HEK293 (cell line): ENCODE results near the gene LRSAM1.

Experiments used
- CTCF ChIA-PET: fragments of 350-600 bp; formaldehyde crosslinking; extraction: SDS; loops from one replicate; lab custom pipeline; 2021; ENCODE audit warnings: antibody characterized with exemption; lab: Yijun Ruan, JAX
- POLR2A ChIA-PET: fragments of 300-600 bp; formaldehyde crosslinking; extraction: SDS; loops from one replicate; lab custom pipeline; 2020; ENCODE audit warnings: antibody characterized with exemption, inconsistent platforms; lab: Yijun Ruan, JAX
- H3K27ac ChIP-seq: fragments of 200-500 bp; sonication (Bioruptor generic); 2 replicates; pipeline ENCODE4 v1.5.1; 2014; ENCODE audit warnings: low read depth, low read length, control low read depth, inconsistent platforms; ENCODE audit errors: extremely low read depth
- H3K36me3 ChIP-seq, 2 experiments: fragments of 200-500 bp in 1 of 2; sonication (Bioruptor generic) in 1 of 2; 1 replicate in 1 of 2; 2 replicates in 1 of 2; pipeline ENCODE4 v1.5.1; 2014 to 2017; ENCODE audit warnings: inconsistent platforms in 2 of 2, low read length in 2 of 2; ENCODE audit not compliant: control insufficient read depth in 2 of 2, insufficient read depth in 1 of 2
- H3K4me1 ChIP-seq: fragments of 200-500 bp; sonication (Bioruptor generic); 2 replicates; pipeline ENCODE4 v1.5.1; 2014; ENCODE audit warnings: mild to moderate bottlenecking, low read length, inconsistent platforms; ENCODE audit not compliant: control insufficient read depth, insufficient read depth
- H3K4me3 ChIP-seq: 2 replicates; pipeline ENCODE4 v1.5.1; 2011; ENCODE audit warnings: low read depth, mild to moderate bottlenecking, control low read depth, low read length, moderate library complexity
- H3K9me3 ChIP-seq: fragments of 200-500 bp; sonication (Bioruptor generic); 2 replicates; pipeline ENCODE4 v1.5.1; 2014; ENCODE audit warnings: low read depth, low read length, inconsistent platforms; ENCODE audit not compliant: control insufficient read depth, insufficient read depth
- EGR2 ChIP-seq: fragments of 450-650 bp; formaldehyde crosslinking; IDR thresholded peaks from 2 replicates; pipeline ENCODE4 v1.5.1; 2016; ENCODE audit warnings: low read depth, missing biosample characterization, missing genetic modification characterization
- GLI4 ChIP-seq: fragments of 450-650 bp; formaldehyde crosslinking; IDR thresholded peaks from 2 replicates; pipeline ENCODE4 v1.5.1; 2016; ENCODE audit warnings: missing biosample characterization, missing genetic modification characterization
- PRDM1 ChIP-seq: fragments of 450-650 bp; formaldehyde crosslinking; IDR thresholded peaks from 2 replicates; pipeline ENCODE4; 2016; ENCODE audit warnings: missing biosample characterization, missing genetic modification characterization
- ZBTB11 ChIP-seq: fragments of 450-650 bp; formaldehyde crosslinking; conservative IDR thresholded peaks from 2 replicates; pipeline ENCODE4 v1.5.1; 2016; ENCODE audit warnings: low read depth, missing biosample characterization, missing genetic modification characterization
- ZFHX2 ChIP-seq: fragments of 450-650 bp; formaldehyde crosslinking; conservative IDR thresholded peaks from 2 replicates; pipeline ENCODE4 v1.5.1; 2016; ENCODE audit warnings: missing biosample characterization, missing genetic modification characterization
- ZFP69B ChIP-seq: fragments of 450-650 bp; formaldehyde crosslinking; IDR thresholded peaks from 2 replicates; pipeline ENCODE4 v1.5.1; 2016; ENCODE audit warnings: missing biosample characterization, missing genetic modification characterization
- ZNF155 ChIP-seq: fragments of 450-650 bp; formaldehyde crosslinking; IDR thresholded peaks from 2 replicates; pipeline ENCODE4 v1.5.1; 2016; ENCODE audit warnings: missing biosample characterization, missing genetic modification characterization
- ZNF433 ChIP-seq: fragments of 450-650 bp; formaldehyde crosslinking; IDR thresholded peaks from 2 replicates; pipeline ENCODE4 v1.5.1; 2016; ENCODE audit warnings: missing biosample characterization, missing genetic modification characterization, low read depth
- ZNF510 ChIP-seq: fragments of 450-650 bp; formaldehyde crosslinking; IDR thresholded peaks from 2 replicates; pipeline ENCODE4 v1.5.1; 2018; ENCODE audit warnings: mild to moderate bottlenecking, missing genetic modification characterization, missing biosample characterization; ENCODE audit not compliant: insufficient replicate concordance
- ZNF596 ChIP-seq: fragments of 450-650 bp; IDR thresholded peaks from 2 replicates; pipeline ENCODE4 v1.5.0; 2018; ENCODE audit warnings: missing biosample characterization, mild to moderate bottlenecking, missing genetic modification characterization, moderate library complexity
- ZNF623 ChIP-seq: fragments of 450-650 bp; formaldehyde crosslinking; IDR thresholded peaks from 2 replicates; pipeline ENCODE4 v1.5.1; 2016; ENCODE audit warnings: missing biosample characterization, missing genetic modification characterization
- ZNF624 ChIP-seq: fragments of 450-650 bp; formaldehyde crosslinking; IDR thresholded peaks from 2 replicates; pipeline ENCODE4 v1.5.1; 2017; ENCODE audit warnings: missing biosample characterization, missing genetic modification characterization
- ZNF639 ChIP-seq: fragments of 450-650 bp; formaldehyde crosslinking; IDR thresholded peaks from 2 replicates; pipeline ENCODE4 v1.5.1; 2016; ENCODE audit warnings: missing biosample characterization, missing genetic modification characterization
- ZNF692 ChIP-seq: fragments of 450-650 bp; formaldehyde crosslinking; IDR thresholded peaks from 2 replicates; pipeline ENCODE4 v1.5.1; 2016; ENCODE audit warnings: missing biosample characterization, missing genetic modification characterization
- ZNF747 ChIP-seq: fragments of 450-650 bp; formaldehyde crosslinking; IDR thresholded peaks from 2 replicates; pipeline ENCODE4 v1.5.1; 2016; ENCODE audit warnings: missing biosample characterization, missing genetic modification characterization
- ZNF837 ChIP-seq: fragments of 450-650 bp; formaldehyde crosslinking; IDR thresholded peaks from 2 replicates; pipeline ENCODE4 v1.5.1; 2016; ENCODE audit warnings: missing biosample characterization, missing genetic modification characterization
- TF ChIP-seq, protein P1 (sequence below): fragments of 450-650 bp; formaldehyde crosslinking; IDR thresholded peaks from 2 replicates; pipeline ENCODE4 v1.5.1; 2016; ENCODE audit warnings: missing biosample characterization, missing genetic modification characterization
- TF ChIP-seq, protein P2 (sequence below): fragments of 450-650 bp; formaldehyde crosslinking; IDR thresholded peaks from 2 replicates; pipeline ENCODE4 v1.5.1; 2016; ENCODE audit warnings: missing biosample characterization, missing genetic modification characterization

The LRSAM1 gene

DNA sequence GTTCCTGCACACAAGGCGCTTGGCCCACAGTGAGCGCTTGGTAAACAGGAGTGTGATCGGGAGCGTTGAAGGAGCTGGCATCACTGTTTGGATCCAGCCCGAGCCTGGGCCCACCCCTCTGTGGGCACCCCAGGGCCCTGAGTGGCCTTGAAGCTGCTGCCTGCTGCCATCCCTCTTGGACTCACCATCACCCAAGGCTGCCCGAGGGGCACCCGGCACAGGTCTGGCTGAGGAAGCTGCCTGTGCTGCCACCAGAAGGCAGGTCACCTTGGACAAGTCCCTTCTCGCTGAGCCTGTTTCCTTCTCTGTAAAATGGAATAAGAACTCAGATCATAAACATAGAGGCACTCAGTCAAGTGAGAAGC, 53.6 kb downstream of the LRSAM1 start (continued):
- no peak for TF ChIP-seq ZNF639 (tag by site-specific recombination)

DNA sequence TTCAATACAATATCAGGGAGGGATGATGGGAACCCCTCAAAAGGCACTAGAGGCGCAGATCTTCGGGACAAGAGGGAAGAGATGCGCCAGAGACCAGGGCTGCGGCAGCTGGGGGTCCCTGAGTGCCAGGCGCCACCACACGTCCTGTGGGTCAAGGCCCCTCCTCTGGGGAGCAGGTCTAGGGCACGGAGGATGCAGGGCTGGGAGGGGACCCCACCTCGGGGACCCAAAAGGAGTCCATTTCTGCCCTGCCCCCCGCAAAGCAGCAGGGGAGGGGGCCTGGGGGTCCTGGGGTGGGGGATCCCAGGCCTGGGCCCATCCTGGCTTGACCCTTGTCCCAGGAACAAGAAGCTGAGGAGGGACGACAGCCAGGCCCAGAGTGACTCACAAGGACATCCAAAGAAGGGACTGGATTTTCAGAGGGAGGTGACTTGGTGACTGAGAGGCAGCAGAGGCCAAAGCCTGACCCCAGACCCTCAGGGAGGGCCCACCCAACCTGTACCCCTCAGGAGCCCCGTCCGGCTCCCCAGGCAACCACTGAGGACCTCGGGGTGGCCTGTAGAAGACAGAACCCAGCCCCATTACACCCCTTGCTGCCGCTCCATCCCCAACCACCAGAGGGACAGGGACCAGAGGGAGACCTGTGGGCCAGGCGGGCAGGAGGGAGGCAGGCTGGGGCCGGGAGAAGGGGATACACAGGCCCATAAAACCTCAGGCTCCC, 54.2 kb downstream of the LRSAM1 start:
- Histone ChIP-seq H3K36me3 (peaks cover 0 to 49% of the 10 kb centered on the region in 2 experiments; a peak in 2 of 3 replicates), H3K9me3 (no peaks in the 10 kb centered on the region), H3K4me3 (no peak overlapping the region), H3K4me1 (no peaks in the 10 kb centered on the region), H3K27ac (no peak overlapping the region)
- ChIA-PET POLR2A (no interaction called here), CTCF (interaction anchor here (0.6 to 4.2 kb wide), 12 partner anchors 11 to 597 kb away, joined by 3 to 120 read pairs (median 6); partner anchors contain the start of gene TOR2A)
- TF ChIP-seq ZNF624 (tag by site-specific recombination) = no peak
- TF ChIP-seq, protein P1, sequence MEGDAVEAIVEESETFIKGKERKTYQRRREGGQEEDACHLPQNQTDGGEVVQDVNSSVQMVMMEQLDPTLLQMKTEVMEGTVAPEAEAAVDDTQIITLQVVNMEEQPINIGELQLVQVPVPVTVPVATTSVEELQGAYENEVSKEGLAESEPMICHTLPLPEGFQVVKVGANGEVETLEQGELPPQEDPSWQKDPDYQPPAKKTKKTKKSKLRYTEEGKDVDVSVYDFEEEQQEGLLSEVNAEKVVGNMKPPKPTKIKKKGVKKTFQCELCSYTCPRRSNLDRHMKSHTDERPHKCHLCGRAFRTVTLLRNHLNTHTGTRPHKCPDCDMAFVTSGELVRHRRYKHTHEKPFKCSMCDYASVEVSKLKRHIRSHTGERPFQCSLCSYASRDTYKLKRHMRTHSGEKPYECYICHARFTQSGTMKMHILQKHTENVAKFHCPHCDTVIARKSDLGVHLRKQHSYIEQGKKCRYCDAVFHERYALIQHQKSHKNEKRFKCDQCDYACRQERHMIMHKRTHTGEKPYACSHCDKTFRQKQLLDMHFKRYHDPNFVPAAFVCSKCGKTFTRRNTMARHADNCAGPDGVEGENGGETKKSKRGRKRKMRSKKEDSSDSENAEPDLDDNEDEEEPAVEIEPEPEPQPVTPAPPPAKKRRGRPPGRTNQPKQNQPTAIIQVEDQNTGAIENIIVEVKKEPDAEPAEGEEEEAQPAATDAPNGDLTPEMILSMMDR = peak; percentile 27; the same call in 1 of the 2 replicates

- no peak overlapping the region for H3K4me3 ChIP-seq
- no peak overlapping the region for H3K27ac ChIP-seq
- CTCF ChIA-PET = interaction anchor here (0.6 to 4.2 kb wide), 3 partner anchors 81 to 391 kb away, joined by 3 to 120 read pairs (median 3); no protein-coding TSS in a partner anchor
- H3K9me3 ChIP-seq = no peaks in the 10 kb centered on the region
- POLR2A ChIA-PET = no interaction called here
- peaks cover 0 to 49% of the 10 kb centered on the region in 2 experiments; a peak in 2 of 3 replicates for H3K36me3 ChIP-seq
- H3K4me1 ChIP-seq = no peaks in the 10 kb centered on the region
- no peak for TF ChIP-seq ZNF747 (tag by site-specific recombination)
- no peak for TF ChIP-seq ZNF596
- TF ChIP-seq, protein P2, sequence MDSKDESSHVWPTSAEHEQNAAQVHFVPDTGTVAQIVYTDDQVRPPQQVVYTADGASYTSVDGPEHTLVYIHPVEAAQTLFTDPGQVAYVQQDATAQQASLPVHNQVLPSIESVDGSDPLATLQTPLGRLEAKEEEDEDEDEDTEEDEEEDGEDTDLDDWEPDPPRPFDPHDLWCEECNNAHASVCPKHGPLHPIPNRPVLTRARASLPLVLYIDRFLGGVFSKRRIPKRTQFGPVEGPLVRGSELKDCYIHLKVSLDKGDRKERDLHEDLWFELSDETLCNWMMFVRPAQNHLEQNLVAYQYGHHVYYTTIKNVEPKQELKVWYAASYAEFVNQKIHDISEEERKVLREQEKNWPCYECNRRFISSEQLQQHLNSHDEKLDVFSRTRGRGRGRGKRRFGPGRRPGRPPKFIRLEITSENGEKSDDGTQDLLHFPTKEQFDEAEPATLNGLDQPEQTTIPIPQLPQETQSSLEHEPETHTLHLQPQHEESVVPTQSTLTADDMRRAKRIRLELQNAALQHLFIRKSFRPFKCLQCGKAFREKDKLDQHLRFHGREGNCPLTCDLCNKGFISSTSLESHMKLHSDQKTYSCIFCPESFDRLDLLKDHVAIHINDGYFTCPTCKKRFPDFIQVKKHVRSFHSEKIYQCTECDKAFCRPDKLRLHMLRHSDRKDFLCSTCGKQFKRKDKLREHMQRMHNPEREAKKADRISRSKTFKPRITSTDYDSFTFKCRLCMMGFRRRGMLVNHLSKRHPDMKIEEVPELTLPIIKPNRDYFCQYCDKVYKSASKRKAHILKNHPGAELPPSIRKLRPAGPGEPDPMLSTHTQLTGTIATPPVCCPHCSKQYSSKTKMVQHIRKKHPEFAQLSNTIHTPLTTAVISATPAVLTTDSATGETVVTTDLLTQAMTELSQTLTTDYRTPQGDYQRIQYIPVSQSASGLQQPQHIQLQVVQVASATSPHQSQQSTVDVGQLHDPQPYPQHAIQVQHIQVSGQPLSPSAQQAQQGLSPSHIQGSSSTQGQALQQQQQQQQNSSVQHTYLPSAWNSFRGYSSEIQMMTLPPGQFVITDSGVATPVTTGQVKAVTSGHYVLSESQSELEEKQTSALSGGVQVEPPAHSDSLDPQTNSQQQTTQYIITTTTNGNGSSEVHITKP (tag by site-specific recombination) = no peak
- peak; percentile 49 for TF ChIP-seq ZFHX2 (tag by site-specific recombination)
- TF ChIP-seq GLI4 (tag by site-specific recombination) = no peak
- TF ChIP-seq ZNF623 (tag by site-specific recombination) = no peak
- TF ChIP-seq ZBTB11 (tag by site-specific recombination) = no peak
- TF ChIP-seq ZNF837 = no peak
- no peak for TF ChIP-seq ZNF510 (tag by site-specific recombination)
- TF ChIP-seq ZNF692 (tag by site-specific recombination) = peak; percentile 82
- peak; percentile 52; the same call in 1 of the 2 replicates for TF ChIP-seq ZFP69B
- TF ChIP-seq PRDM1 = no peak
- TF ChIP-seq EGR2 (tag by site-specific recombination) = 0 out of 2 replicates have a peak, but pooled peaks have one; percentile 16
- TF ChIP-seq ZNF433 = no peak
- TF ChIP-seq ZNF155 (tag by site-specific recombination) = no peak
Measured at GRCh38 chr9:127506117-127506813, 55.0 kb downstream of the LRSAM1 start.
